ENCODE results near the gene JAKMIP1.
A peak's percentile ranks its signal among the peaks of the same experiment; 100 is the strongest.

JAKMIP1 gene

GRCh38 chr4:6180841-6181631 is 19.3 kb downstream of the JAKMIP1 start:
- DNase-seq (ENCODE audit: low read depth in 2 of 2), result peak in 1 of 2 donors; percentile 23

- no peak for DNase-seq (ENCODE audit: low read depth in 2 of 2)
These were observed 21.0 kb downstream of the JAKMIP1 start for GRCh38 chr4:6179362-6179761.

GRCh38 chr4:6178757-6179156 is 21.6 kb downstream of the JAKMIP1 start:
- DNase-seq (ENCODE audit: low read depth in 2 of 2), result no peak

GRCh38 chr4:6177587-6178197 is 22.7 kb downstream of the JAKMIP1 start:
- no peak for DNase-seq (ENCODE audit: low read depth in 2 of 2)

GRCh38 chr4:6175426-6175825 is 24.9 kb downstream of the JAKMIP1 start:
- DNase-seq (ENCODE audit: low read depth in 2 of 2), result no peak

- DNase-seq (ENCODE audit: low read depth in 2 of 2), result no peak
These were observed 27.5 kb downstream of the JAKMIP1 start for GRCh38 chr4:6172927-6173200.

- DNase-seq (ENCODE audit: low read depth in 2 of 2), result no peak
These were observed 28.0 kb downstream of the JAKMIP1 start for GRCh38 chr4:6172093-6172926.

- DNase-seq (ENCODE audit: low read depth in 2 of 2), result no peak
These were observed 31.1 kb downstream of the JAKMIP1 start for GRCh38 chr4:6169239-6169638.

GRCh38 chr4:6165766-6166165 is 34.6 kb downstream of the JAKMIP1 start:
- no peak for DNase-seq (ENCODE audit: low read depth in 2 of 2)

GRCh38 chr4:6162885-6163284 is 37.5 kb downstream of the JAKMIP1 start:
- no peak for DNase-seq (ENCODE audit: low read depth in 2 of 2)

GRCh38 chr4:6161921-6162464 is 38.4 kb downstream of the JAKMIP1 start:
- no peak for DNase-seq (ENCODE audit: low read depth in 2 of 2)

GRCh38 chr4:6160536-6160935 is 39.8 kb downstream of the JAKMIP1 start:
- DNase-seq (ENCODE audit: low read depth in 2 of 2), result no peak

- no peak for DNase-seq (ENCODE audit: low read depth in 2 of 2)
These were observed 42.4 kb downstream of the JAKMIP1 start for GRCh38 chr4:6157926-6158325.

GRCh38 chr4:6155996-6156750 is 44.2 kb downstream of the JAKMIP1 start:
- DNase-seq (ENCODE audit: low read depth in 2 of 2), result no peak

GRCh38 chr4:6154875-6155274 is 45.5 kb downstream of the JAKMIP1 start:
- no peak for DNase-seq (ENCODE audit: low read depth in 2 of 2)

- no peak for DNase-seq (ENCODE audit: low read depth in 2 of 2)
These were observed 46.5 kb downstream of the JAKMIP1 start for GRCh38 chr4:6153874-6154273.

GRCh38 chr4:6152869-6153705 is 47.3 kb downstream of the JAKMIP1 start:
- DNase-seq (ENCODE audit: low read depth in 2 of 2), result no peak

- no peak for DNase-seq (ENCODE audit: low read depth in 2 of 2)
These were observed 50.2 kb downstream of the JAKMIP1 start for GRCh38 chr4:6150046-6150735.

- no peak for DNase-seq (ENCODE audit: low read depth in 2 of 2)
These were observed 51.7 kb downstream of the JAKMIP1 start for GRCh38 chr4:6148506-6149205.

GRCh38 chr4:6147441-6147840 is 52.9 kb downstream of the JAKMIP1 start:
- DNase-seq (ENCODE audit: low read depth in 2 of 2), result no peak
